SJCRH30 (cell line): Measurements from ENCODE around the gene CRTC1. TPM values are rescaled to one million over a fixed set of nuclear protein-coding genes. Genes with fewer than 3 reads are reported as not detected.
"Not testable (repeated sequence)": the region's sequence is repeated elsewhere in the genome, so short reads cannot be mapped to it uniquely, and the experiment has no call there.

Experiments
- DNase-seq, 2 experiments: peaks; one replicate each; pipeline ENCODE4 v3.0.0-alpha.2; 2015 to 2020
- H3K27ac ChIP-seq: fragments of 250-450 bp; sonication (Bioruptor Pico); 2 replicates; pipeline ENCODE4 v1.5.1; 2020; ENCODE audit warnings: mild to moderate bottlenecking, moderate library complexity
- H3K27me3 ChIP-seq: fragments of 250-450 bp; sonication (Bioruptor Pico); 2 replicates; pipeline ENCODE4 v1.5.1; 2020; ENCODE audit warnings: mild to moderate bottlenecking, moderate library complexity
- H3K36me3 ChIP-seq: fragments of 250-450 bp; sonication (Bioruptor Pico); 2 replicates; pipeline ENCODE4 v1.5.1; 2020; ENCODE audit warnings: mild to moderate bottlenecking, moderate library complexity
- H3K4me1 ChIP-seq: fragments of 250-450 bp; sonication (Bioruptor Pico); 2 replicates; pipeline ENCODE4 v1.5.1; 2020; ENCODE audit warnings: mild to moderate bottlenecking, moderate library complexity
- H3K4me3 ChIP-seq: fragments of 250-450 bp; sonication (Bioruptor Pico); 2 replicates; pipeline ENCODE4 v1.5.1; 2020; ENCODE audit warnings: mild to moderate bottlenecking, moderate library complexity
- H3K9me3 ChIP-seq: fragments of 250-450 bp; sonication (Bioruptor Pico); replicated peaks from 2 replicates; pipeline ENCODE4 v1.5.1; 2020; ENCODE audit warnings: mild to moderate bottlenecking, moderate library complexity
- total RNA-seq: library from RNA; depleted of rRNA; stranded (reverse); fragments of >200 nt; shearing (Covaris generic); gene quantifications from 2 replicates; pipeline ENCODE4 v1.2.3, GENCODE V29; 2014; rRNA removed

The CRTC1 gene
- total RNA-seq, 1 experiment from 2014 or later, result 3.5 TPM

- H3K36me3 ChIP-seq, H3K27me3 ChIP-seq, H3K9me3 ChIP-seq, H3K4me3 ChIP-seq, H3K27ac ChIP-seq, H3K4me1 ChIP-seq: not testable (repeated sequence)
- DNase-seq, result peak in 1 of 2 experiments; percentile 42
Observed at GRCh38 chr19:18816645-18817044, 133.2 kb downstream of the CRTC1 start.

- DNase-seq, result no peak
- no peaks in the 10 kb centered on the region for H3K4me1 ChIP-seq
- H3K4me3 ChIP-seq, result no peak overlapping the region
- no peaks in the 10 kb centered on the region for H3K9me3 ChIP-seq
- H3K27ac ChIP-seq, result no peak overlapping the region
- H3K27me3 ChIP-seq, result peaks cover 9% of the 10 kb centered on the region; the same call in 1 of the 2 replicates
- H3K36me3 ChIP-seq, result no peaks in the 10 kb centered on the region
Observed at GRCh38 chr19:18817574-18817973, 134.1 kb downstream of the CRTC1 start.

- peaks cover 3% of the 10 kb centered on the region; the same call in 1 of the 2 replicates for H3K4me1 ChIP-seq
- H3K4me3 ChIP-seq, result no peak overlapping the region
- H3K27ac ChIP-seq, result no peak overlapping the region
- no peaks in the 10 kb centered on the region for H3K9me3 ChIP-seq
- no peaks in the 10 kb centered on the region for H3K27me3 ChIP-seq
- peaks cover 2% of the 10 kb centered on the region; the same call in 1 of the 2 replicates for H3K36me3 ChIP-seq
- DNase-seq, result no peak
Observed at GRCh38 chr19:18828786-18829185, 145.3 kb downstream of the CRTC1 start.

- no peak for DNase-seq
- Histone ChIP-seq H3K4me3 (no peak overlapping the region), H3K27ac (no peak overlapping the region), H3K9me3 (no peaks in the 10 kb centered on the region), H3K4me1 (peaks cover 6% of the 10 kb centered on the region; the same call in 1 of the 2 replicates), H3K36me3 (peaks cover 12% of the 10 kb centered on the region; the same call in 1 of the 2 replicates), H3K27me3 (no peaks in the 10 kb centered on the region)
Observed at GRCh38 chr19:18830488-18830887, 147.0 kb downstream of the CRTC1 start.

- peak within 1 kb of the TSS; percentile 86 for H3K4me3 ChIP-seq
- no peak within 1 kb of the TSS; the same call in 1 of the 2 replicates for H3K27ac ChIP-seq
- peaks cover 18% of the 10 kb centered on the region; the same call in 1 of the 2 replicates for H3K36me3 ChIP-seq
- DNase-seq, result peak; percentile 94 to 96
- peaks cover 6% of the 10 kb centered on the region; the same call in 1 of the 2 replicates for H3K4me1 ChIP-seq
- H3K9me3 ChIP-seq, result no peaks in the 10 kb centered on the region
- H3K27me3 ChIP-seq, result no peaks in the 10 kb centered on the region
Observed at GRCh38 chr19:18831524-18832305, 148.2 kb downstream of the CRTC1 start, which contains the start of gene UPF1. Gene UPF1 (plus strand): TSS chr19:18831959. CDS start chr19:18832210, 251 bp downstream.

Other genes with a start within 250 kb of the CRTC1 start
- 7.4 and 7.5 TPM in 2 replicates for gene ISYNA1, start 245.5 kb upstream of the CRTC1 start, total RNA-seq
- gene ELL, start 161.6 kb upstream of the CRTC1 start, total RNA-seq, result 9.1 and 10.1 TPM in 2 replicates
- gene FKBP8, start 140.1 kb upstream of the CRTC1 start, total RNA-seq, result 86.8 and 88.3 TPM in 2 replicates
- gene KXD1, start 125.8 kb upstream of the CRTC1 start, total RNA-seq, result 71.0 and 75.8 TPM in 2 replicates
- 1,236 and 1,352 TPM in 2 replicates for gene UBA52, start 111.8 kb upstream of the CRTC1 start, total RNA-seq
- gene REX1BD, start 94.9 kb upstream of the CRTC1 start, total RNA-seq, result 24.8 TPM in 2 replicates
- gene CRLF1, start 76.9 kb upstream of the CRTC1 start, total RNA-seq, result 20.6 and 22.1 TPM in 2 replicates
- gene TMEM59L, start 70.8 kb upstream of the CRTC1 start, total RNA-seq, result 0.20 TPM in 1 of 2 replicates, not detected in the other
- gene KLHL26, start 46.7 kb upstream of the CRTC1 start, total RNA-seq, result 0.87 and 1.1 TPM in 2 replicates
- not detected in 2 replicates for gene COMP, start 107.6 kb downstream of the CRTC1 start, total RNA-seq
- 50.4 and 53.0 TPM in 2 replicates for gene UPF1, start 148.3 kb downstream of the CRTC1 start, total RNA-seq
- 6.1 TPM in 2 replicates for gene CERS1, start 212.5 kb downstream of the CRTC1 start, total RNA-seq
- gene COPE, start 235.7 kb downstream of the CRTC1 start, total RNA-seq, result 120 and 134 TPM in 2 replicates
- gene DDX49, start 236.0 kb downstream of the CRTC1 start, total RNA-seq, result 41.8 and 42.9 TPM in 2 replicates